CD14-positive monocyte (primary cell): ENCODE results near the gene BTNL3. TPM values are rescaled to one million over a fixed set of nuclear protein-coding genes. Genes with fewer than 3 reads are reported as not detected.

Experiments used
- DNase-seq, 3 donors: peaks; one replicate each; pipeline ENCODE4 v3.0.0-alpha.2; 2011 to 2022
- H2AFZ ChIP-seq: 2 replicates; pipeline ENCODE4 v1.6.0; 2012; ENCODE audit warnings: mild to moderate bottlenecking, low read depth, low read length, inconsistent platforms; ENCODE audit not compliant: insufficient read depth, poor library complexity, severe bottlenecking
- H3K27ac ChIP-seq, 2 donors: 1 replicate in 1 of 2; 2 replicates in 1 of 2; pipeline ENCODE4 v1.5.1; 2012 to 2013; ENCODE audit warnings: low read length in 2 of 2, control low read depth in 1 of 2, inconsistent platforms in 1 of 2, low read depth in 1 of 2, mild to moderate bottlenecking in 1 of 2
- H3K27me3 ChIP-seq, 2 donors: one replicate each; pipeline versions ENCODE4 v1.6.0 to v1.6.1; 2011 to 2013; ENCODE audit warnings: low read length in 2 of 2; ENCODE audit not compliant: control insufficient read depth in 2 of 2, insufficient read depth in 2 of 2
- H3K36me3 ChIP-seq, 2 donors: replicated peaks in 1 of 2; 1 replicate in 1 of 2; 2 replicates in 1 of 2; pipeline versions ENCODE4 v1.5.1 to v1.6.1; 2012 to 2013; ENCODE audit warnings: low read length in 2 of 2, control low read depth in 1 of 2, inconsistent platforms in 1 of 2, mild to moderate bottlenecking in 1 of 2; ENCODE audit not compliant: insufficient read depth in 2 of 2, control insufficient read depth in 1 of 2
- H3K4me1 ChIP-seq, 2 donors: 1 replicate in 1 of 2; 2 replicates in 1 of 2; pipeline versions ENCODE4 v1.5.1 to v1.6.1; 2012 to 2013; ENCODE audit warnings: low read length in 2 of 2, control low read depth in 1 of 2, inconsistent platforms in 1 of 2, mild to moderate bottlenecking in 1 of 2, moderate library complexity in 1 of 2; ENCODE audit not compliant: insufficient read depth in 2 of 2, control insufficient read depth in 1 of 2
- H3K4me2 ChIP-seq: replicated peaks from 2 replicates; pipeline ENCODE3; 2012; ENCODE audit warnings: low read length, moderate library complexity, mild to moderate bottlenecking; ENCODE audit not compliant: poor library complexity, severe bottlenecking; ENCODE audit errors: extremely low read depth
- H3K4me3 ChIP-seq, 3 experiments: fragments of 200-600 bp in 1 of 3; sonication (generic) in 1 of 3; replicated peaks in 1 of 3; 1 replicate in 2 of 3; 2 replicates in 1 of 3; pipeline ENCODE4 v1.5.1; 2011 to 2013; ENCODE audit warnings: low read length in 3 of 3, mild to moderate bottlenecking in 3 of 3, control low read depth in 2 of 3, low read depth in 2 of 3, inconsistent platforms in 1 of 3, moderate library complexity in 1 of 3
- H3K79me2 ChIP-seq: 2 replicates; pipeline ENCODE4 v1.6.0; 2012; ENCODE audit warnings: mild to moderate bottlenecking, control low read depth, inconsistent platforms, low read length, moderate library complexity; ENCODE audit not compliant: insufficient read depth
- H3K9ac ChIP-seq: 2 replicates; pipeline ENCODE4 v1.6.0; 2017; ENCODE audit warnings: low read length, mild to moderate bottlenecking; ENCODE audit not compliant: insufficient read depth, poor library complexity, severe bottlenecking
- H3K9me3 ChIP-seq, 2 donors: replicated peaks in 1 of 2; 1 replicate in 1 of 2; 2 replicates in 1 of 2; pipeline versions ENCODE4 v1.5.1 to v1.6.1; 2012 to 2013; ENCODE audit warnings: low read length in 2 of 2, control low read depth in 1 of 2; ENCODE audit not compliant: control insufficient read depth in 1 of 2, insufficient read depth in 1 of 2
- H4K20me1 ChIP-seq: 2 replicates; pipeline ENCODE4 v1.6.0; 2012; ENCODE audit warnings: mild to moderate bottlenecking, low read length, control low read depth, moderate library complexity; ENCODE audit not compliant: insufficient read depth
- H3K27ac Mint-ChIP-seq, 7 donors: one replicate each; pipeline ENCODE4 v1.8.0; 2020; ENCODE audit warnings: mild to moderate bottlenecking in 7 of 7, mixed read lengths in 7 of 7, moderate library complexity in 6 of 7, inconsistent platforms in 2 of 7
- H3K27me3 Mint-ChIP-seq, 3 donors: one replicate each; pipeline ENCODE4 v1.8.0; 2021 to 2022; ENCODE audit warnings: low read depth in 3 of 3, mild to moderate bottlenecking in 3 of 3, mixed read lengths in 3 of 3, moderate library complexity in 3 of 3, inconsistent platforms in 1 of 3
- H3K36me3 Mint-ChIP-seq, 2 donors: one replicate each; pipeline ENCODE4 v1.8.0; 2020; ENCODE audit warnings: mixed read lengths in 2 of 2, inconsistent platforms in 1 of 2, mild to moderate bottlenecking in 1 of 2
- H3K4me1 Mint-ChIP-seq: one replicate; pipeline ENCODE4 v1.8.0; 2020; ENCODE audit warnings: mild to moderate bottlenecking, mixed read lengths
- H3K4me3 Mint-ChIP-seq, 2 donors: one replicate each; pipeline ENCODE4 v1.8.0; 2020; ENCODE audit warnings: mild to moderate bottlenecking in 2 of 2, mixed read lengths in 2 of 2, moderate library complexity in 1 of 2
- H3K9me3 Mint-ChIP-seq, 7 donors: one replicate each; pipeline ENCODE4 v1.8.0; 2020 to 2022; ENCODE audit warnings: mixed read lengths in 7 of 7, mild to moderate bottlenecking in 6 of 7, moderate library complexity in 6 of 7, inconsistent platforms in 2 of 7
- WGBS: methylation state at CpG from one replicate; pipeline ENCODE4 v1.1.5; 2013; ENCODE audit warnings: missing lambda C conversion rate; ENCODE audit not compliant: insufficient coverage; 5-methylcytosine and 5-hydroxymethylcytosine counted together
- intact Hi-C, 2 donors: fragments of 100-400 bp; cut with micrococcal nuclease; formaldehyde crosslinking; loops; one replicate each; pipeline versions ENCODE4 v1.15.0 to v1.15.1; 2023
- polyA plus RNA-seq, 3 donors: library from polyadenylated mRNA; depleted of rRNA in 1 of 3; unstranded in 2 of 3; stranded (reverse) in 1 of 3; fragments of 300-500 nt in 2 of 3; fragments of >200 nt in 1 of 3; fragmentation: Illumina TruSeq in 2 of 3; gene quantifications; 1 replicate in 2 of 3; 2 replicates in 1 of 3; pipeline ENCODE4 v1.2.3, GENCODE V29; 2012 to 2021
- small RNA-seq: library from RNA; depleted of rRNA; stranded (forward); fragments of <200 nt; gene quantifications from one replicate; pipeline ENCODE3, GENCODE V24; 2012; ENCODE audit warnings: low read depth; ENCODE audit not compliant: insufficient read length
- TF ChIP-seq, protein P1 (sequence below): fragments of 200-600 bp; IDR thresholded peaks from one replicate; pipeline ENCODE4 v1.8.0; 2022; ENCODE audit warnings: antibody characterized with exemption, mild to moderate bottlenecking

Gene BTNL3
- polyA plus RNA-seq, 3 donors: 0.08 to 0.20 TPM; not detected in 1

- Mint-ChIP-seq H3K36me3 (peaks cover 4 to 10% of the 10 kb centered on the region in 2 donors), H3K27ac (no peak overlapping the region), H3K4me3 (peak overlapping the region in 1 of 2 donors; percentile 88), H3K4me1 (peaks cover 11% of the 10 kb centered on the region), H3K9me3 (peaks cover 0 to 38% (median 18%) of the 10 kb centered on the region in 7 donors), H3K27me3 (peaks cover 69 to 97% (median 81%) of the 10 kb centered on the region in 3 donors)
- Histone ChIP-seq H3K79me2 (no peaks in the 10 kb centered on the region), H3K4me3 (no peak overlapping the region), H2AFZ (no peak overlapping the region), H3K9ac (no peak overlapping the region), H3K27me3 (peaks cover 60 to 93% of the 10 kb centered on the region in 2 donors), H3K36me3 (no peaks in the 10 kb centered on the region), H3K27ac (no peak overlapping the region), H3K4me2 (no peak overlapping the region), H3K9me3 (peaks cover 0 to 24% of the 10 kb centered on the region in 2 donors), H3K4me1 (peaks cover 0 to 11% of the 10 kb centered on the region in 2 donors), H4K20me1 (no peaks in the 10 kb centered on the region)
- intact Hi-C loops: no loop called here
- WGBS: no CpG with 5 or more reads among the region's 7 CpGs
- no peak for DNase-seq
- TF ChIP-seq, protein P1, sequence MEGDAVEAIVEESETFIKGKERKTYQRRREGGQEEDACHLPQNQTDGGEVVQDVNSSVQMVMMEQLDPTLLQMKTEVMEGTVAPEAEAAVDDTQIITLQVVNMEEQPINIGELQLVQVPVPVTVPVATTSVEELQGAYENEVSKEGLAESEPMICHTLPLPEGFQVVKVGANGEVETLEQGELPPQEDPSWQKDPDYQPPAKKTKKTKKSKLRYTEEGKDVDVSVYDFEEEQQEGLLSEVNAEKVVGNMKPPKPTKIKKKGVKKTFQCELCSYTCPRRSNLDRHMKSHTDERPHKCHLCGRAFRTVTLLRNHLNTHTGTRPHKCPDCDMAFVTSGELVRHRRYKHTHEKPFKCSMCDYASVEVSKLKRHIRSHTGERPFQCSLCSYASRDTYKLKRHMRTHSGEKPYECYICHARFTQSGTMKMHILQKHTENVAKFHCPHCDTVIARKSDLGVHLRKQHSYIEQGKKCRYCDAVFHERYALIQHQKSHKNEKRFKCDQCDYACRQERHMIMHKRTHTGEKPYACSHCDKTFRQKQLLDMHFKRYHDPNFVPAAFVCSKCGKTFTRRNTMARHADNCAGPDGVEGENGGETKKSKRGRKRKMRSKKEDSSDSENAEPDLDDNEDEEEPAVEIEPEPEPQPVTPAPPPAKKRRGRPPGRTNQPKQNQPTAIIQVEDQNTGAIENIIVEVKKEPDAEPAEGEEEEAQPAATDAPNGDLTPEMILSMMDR: no peak
Observed at GRCh38 chr5:181054138-181054537, 65.5 kb downstream of the BTNL3 start.

GRCh38 chr5:181054871-181055459 is 66.3 kb downstream of the BTNL3 start:
- Histone ChIP-seq H3K4me1 (peaks cover 0 to 11% of the 10 kb centered on the region in 2 donors), H3K9me3 (peaks cover 0 to 31% of the 10 kb centered on the region in 2 donors), H2AFZ (no peak overlapping the region), H3K4me2 (no peak overlapping the region), H3K4me3 (no peak overlapping the region), H3K79me2 (no peaks in the 10 kb centered on the region), H3K9ac (no peak overlapping the region), H3K27ac (no peak overlapping the region), H4K20me1 (no peaks in the 10 kb centered on the region), H3K36me3 (no peaks in the 10 kb centered on the region), H3K27me3 (peaks cover 65 to 92% of the 10 kb centered on the region in 2 donors)
- H3K4me3 Mint-ChIP-seq: peak overlapping the region in 1 of 2 donors; percentile 88
- TF ChIP-seq, protein P1: no peak
- peaks cover 11% of the 10 kb centered on the region for H3K4me1 Mint-ChIP-seq
- peaks cover 0 to 35% (median 18%) of the 10 kb centered on the region in 7 donors for H3K9me3 Mint-ChIP-seq
- peaks cover 74 to 97% (median 85%) of the 10 kb centered on the region in 3 donors for H3K27me3 Mint-ChIP-seq
- no peak overlapping the region for H3K27ac Mint-ChIP-seq
- DNase-seq: no peak
- peaks cover 4 to 10% of the 10 kb centered on the region in 2 donors for H3K36me3 Mint-ChIP-seq
- intact Hi-C loops: no loop called here
- 54% methylated on average over 4 of the region's 7 CpGs for WGBS

Small RNA genes within 50 kb of the gene (small RNA-seq; reads per million reads assigned to genes)
- gene MIR8089: not detected
- not detected for gene RNU6-1036P
- gene RPS29P12: not detected

Other genes with a start within 250 kb of the BTNL3 start
- not detected for gene OR2Y1, start 248.8 kb upstream of the BTNL3 start, polyA plus RNA-seq
- 100 to 1,000 TPM; 231 to 523 (median 385) TPM for gene MGAT1, start 186.0 kb upstream of the BTNL3 start, polyA plus RNA-seq
- 1 to 10 TPM; 4.1 to 7.1 (median 6.5) TPM for gene ZFP62, start 127.6 kb upstream of the BTNL3 start, polyA plus RNA-seq
- gene BTNL8, start 89.7 kb upstream of the BTNL3 start, polyA plus RNA-seq: under 1 TPM; 0.13 to 0.50 (median 0.13) TPM
- gene BTNL9, start 51.4 kb downstream of the BTNL3 start, polyA plus RNA-seq: not detected
- not detected for gene OR2V1, start 142.3 kb downstream of the BTNL3 start, polyA plus RNA-seq
- gene OR2V2, start 158.7 kb downstream of the BTNL3 start, polyA plus RNA-seq: not detected
- gene TRIM7, start 216.3 kb downstream of the BTNL3 start, polyA plus RNA-seq: 10 to 100 TPM in 2 of 3 donors, 1 to 10 TPM in 1; 9.5 to 12.8 (median 10.3) TPM
- gene TRIM41, start 234.4 kb downstream of the BTNL3 start, polyA plus RNA-seq: 10 to 100 TPM in 1 of 3 donors, under 1 TPM in 2; 0.12 to 26.4 (median 0.24) TPM